DND-41 (cell line): ENCODE data around the gene LACTB.

Experiments used
- ATAC-seq: fragments of 200-7000 bp; cut with Tn5 transposase; 3 replicates; pipeline ENCODE4 v1.9.1; 2021; ENCODE audit warnings: low read depth; ENCODE audit not compliant: insufficient read depth
- DNase-seq: peaks from one replicate; pipeline ENCODE4 v3.0.0-alpha.2; 2020
- H2AFZ ChIP-seq: 2 replicates; pipeline ENCODE4 v1.6.0; 2012; ENCODE audit warnings: low read depth, low read length
- H3K27ac ChIP-seq: 2 replicates; pipeline ENCODE4 v1.5.1; 2012; ENCODE audit warnings: low read length, inconsistent platforms
- H3K27me3 ChIP-seq: fragments of 200-600 bp; sonication (generic); 2 replicates; pipeline ENCODE4 v1.6.0; 2012; ENCODE audit warnings: low read length, mild to moderate bottlenecking, inconsistent platforms; ENCODE audit not compliant: insufficient read depth, poor library complexity
- H3K36me3 ChIP-seq: 2 replicates; pipeline ENCODE4 v1.5.1; 2012; ENCODE audit warnings: low read length, inconsistent platforms; ENCODE audit not compliant: insufficient read depth
- H3K4me1 ChIP-seq: 2 replicates; pipeline ENCODE4 v1.5.1; 2012; ENCODE audit warnings: mild to moderate bottlenecking, low read length; ENCODE audit not compliant: insufficient read depth
- H3K4me2 ChIP-seq: 2 replicates; pipeline ENCODE4 v1.6.0; 2012; ENCODE audit warnings: mild to moderate bottlenecking, moderate library complexity, low read length, inconsistent platforms; ENCODE audit not compliant: insufficient read depth
- H3K4me3 ChIP-seq, 2 experiments: fragments of 200-600 bp in 1 of 2; shearing (Covaris generic) in 1 of 2; 2 replicates each; pipeline ENCODE4 v1.5.1; 2012 to 2016; ENCODE audit warnings: inconsistent platforms in 2 of 2, low read length in 2 of 2, mild to moderate bottlenecking in 2 of 2, low read depth in 1 of 2, moderate library complexity in 1 of 2
- H3K79me2 ChIP-seq: 2 replicates; pipeline ENCODE4 v1.6.0; 2012; ENCODE audit warnings: low read length, inconsistent platforms; ENCODE audit not compliant: insufficient read depth
- H3K9ac ChIP-seq: 2 replicates; pipeline ENCODE4 v1.6.0; 2012; ENCODE audit warnings: low read depth, mild to moderate bottlenecking, inconsistent platforms, low read length, moderate library complexity
- H3K9me3 ChIP-seq: 2 replicates; pipeline ENCODE4 v1.5.1; 2012; ENCODE audit warnings: low read length, moderate library complexity, mild to moderate bottlenecking, inconsistent platforms; ENCODE audit not compliant: insufficient read depth, severe bottlenecking
- H4K20me1 ChIP-seq: 2 replicates; pipeline ENCODE4 v1.6.0; 2012; ENCODE audit warnings: low read length; ENCODE audit not compliant: insufficient read depth
- CTCF ChIP-seq: IDR thresholded peaks from 2 replicates; pipeline ENCODE4 v1.5.1; 2012; ENCODE audit warnings: borderline replicate concordance, low read length, moderate library complexity, mild to moderate bottlenecking; ENCODE audit not compliant: poor library complexity, severe bottlenecking; ENCODE audit errors: extremely low read depth
- EZH2 ChIP-seq: IDR thresholded peaks from 3 replicates; pipeline ENCODE4 v1.6.1; 2012; ENCODE audit warnings: borderline replicate concordance, low read depth, mild to moderate bottlenecking, moderate library complexity, low read length, inconsistent platforms; ENCODE audit not compliant: severe bottlenecking

The LACTB gene

GRCh38 chr15:63109498-63109897 is 12.2 kb upstream of the LACTB start:
- no peaks in the 10 kb centered on the region for H3K9me3 ChIP-seq

GRCh38 chr15:63109920-63110319 is 11.7 kb upstream of the LACTB start:
- no peaks in the 10 kb centered on the region for H4K20me1 ChIP-seq
- ATAC-seq, result no peak
- no peaks in the 10 kb centered on the region for H3K79me2 ChIP-seq
- no peak overlapping the region for H2AFZ ChIP-seq
- DNase-seq, result no peak
- H3K9me3 ChIP-seq, result no peaks in the 10 kb centered on the region
- H3K4me3 ChIP-seq, result no peak overlapping the region
- no peak overlapping the region for H3K4me2 ChIP-seq
- no peak overlapping the region for H3K9ac ChIP-seq
- H3K27ac ChIP-seq, result no peak overlapping the region
- TF ChIP-seq EZH2 (no peak), CTCF (no peak)
- H3K27me3 ChIP-seq, result no peaks in the 10 kb centered on the region
- no peaks in the 10 kb centered on the region for H3K4me1 ChIP-seq
- no peaks in the 10 kb centered on the region for H3K36me3 ChIP-seq

More at GRCh38 chr15:63109498-63109897, 12.2 kb upstream of the LACTB start:
- Histone ChIP-seq H3K36me3 (no peaks in the 10 kb centered on the region), H4K20me1 (no peaks in the 10 kb centered on the region), H2AFZ (no peak overlapping the region), H3K27me3 (no peaks in the 10 kb centered on the region), H3K27ac (no peak overlapping the region), H3K4me2 (no peak overlapping the region), H3K9ac (no peak overlapping the region), H3K4me1 (no peaks in the 10 kb centered on the region), H3K79me2 (no peaks in the 10 kb centered on the region), H3K4me3 (no peak overlapping the region)
- ATAC-seq, result no peak
- DNase-seq, result no peak
- TF ChIP-seq EZH2 (no peak), CTCF (no peak)

- no peak overlapping the region for H3K4me2 ChIP-seq
- H3K79me2 ChIP-seq, result no peaks in the 10 kb centered on the region
- H3K27me3 ChIP-seq, result no peaks in the 10 kb centered on the region
- no peak overlapping the region for H3K27ac ChIP-seq
- no peak overlapping the region for H2AFZ ChIP-seq
- H3K4me3 ChIP-seq, result no peak overlapping the region
- no peaks in the 10 kb centered on the region for H3K9me3 ChIP-seq
- H3K9ac ChIP-seq, result no peak overlapping the region
- DNase-seq (no peak), ATAC-seq (no peak)
- no peaks in the 10 kb centered on the region for H3K4me1 ChIP-seq
- H3K36me3 ChIP-seq, result no peaks in the 10 kb centered on the region
- TF ChIP-seq CTCF (no peak), EZH2 (no peak)
- no peaks in the 10 kb centered on the region for H4K20me1 ChIP-seq
Observed at GRCh38 chr15:63110428-63111026, 11.1 kb upstream of the LACTB start.
